HG03039 (cell line): ENCODE results near the gene FGF18.

ENCODE experiments used
- ATAC-seq: cut with Tn5 transposase; IDR thresholded peaks from one replicate; pipeline ENCODE4 v1.9.1; 2021; ENCODE audit warnings: mild to moderate bottlenecking, moderate library complexity; ENCODE audit not compliant: unreplicated experiment

The FGF18 gene

DNA sequence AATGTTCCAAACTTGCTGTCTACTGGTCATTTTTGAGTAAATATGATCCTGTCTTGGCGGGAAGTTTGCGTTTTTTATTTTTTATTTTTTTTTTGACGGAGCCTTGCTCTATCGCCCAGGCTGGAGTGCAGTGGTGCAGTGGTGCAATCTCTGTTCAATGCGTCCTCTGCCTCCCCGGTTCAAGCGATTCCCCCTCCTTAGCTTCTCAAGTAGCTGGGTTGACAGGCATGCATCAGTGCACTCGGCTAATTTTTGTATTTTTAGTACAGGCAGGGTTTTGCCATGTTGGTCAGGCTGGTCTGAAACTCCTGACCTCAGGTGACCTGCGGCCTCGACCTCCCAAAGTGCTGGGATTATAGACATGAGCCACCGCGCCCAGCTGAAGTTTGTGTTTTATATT, 45.4 kb downstream of the FGF18 start:
- no peak for ATAC-seq

DNA sequence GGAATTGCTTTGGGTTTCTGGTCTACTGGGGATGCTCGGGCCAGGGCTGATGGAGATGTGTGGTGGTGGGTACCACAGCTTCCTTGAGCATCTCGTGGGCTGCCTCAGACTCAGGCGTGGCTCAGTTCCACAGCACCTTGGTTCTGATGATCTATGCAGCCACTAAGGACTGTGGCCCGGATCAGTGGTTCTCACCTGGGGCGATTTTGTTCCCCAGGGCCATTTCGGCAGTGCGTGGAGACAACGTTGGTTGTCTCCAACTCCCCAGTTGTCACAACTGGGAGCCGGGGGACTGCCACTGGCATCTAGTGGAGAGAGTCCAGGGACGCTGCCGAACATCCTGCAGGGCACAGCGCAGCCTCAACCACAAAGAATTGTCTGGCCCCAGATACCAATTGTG, 47.7 kb downstream of the FGF18 start:
- no peak for ATAC-seq

DNA sequence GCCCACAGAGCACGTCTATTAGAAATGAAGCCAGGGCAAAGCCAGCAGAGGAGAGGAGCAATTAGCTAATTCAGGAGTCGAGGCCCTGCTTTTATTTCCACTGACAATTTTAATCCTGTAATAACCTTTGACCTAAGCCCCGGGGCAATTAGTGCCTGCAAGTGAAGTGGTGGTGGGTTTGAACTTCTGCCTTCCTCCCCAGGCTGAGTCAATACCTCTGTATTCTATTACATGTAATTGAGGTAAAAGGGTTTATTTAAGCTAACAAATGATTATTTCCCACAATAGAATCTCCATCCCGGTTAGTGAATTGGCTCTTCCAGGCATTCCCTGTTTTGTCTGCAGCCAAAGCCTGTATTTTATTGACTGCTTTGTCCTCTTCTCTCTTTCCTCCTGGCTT, 49.9 kb downstream of the FGF18 start:
- ATAC-seq, result no peak

DNA sequence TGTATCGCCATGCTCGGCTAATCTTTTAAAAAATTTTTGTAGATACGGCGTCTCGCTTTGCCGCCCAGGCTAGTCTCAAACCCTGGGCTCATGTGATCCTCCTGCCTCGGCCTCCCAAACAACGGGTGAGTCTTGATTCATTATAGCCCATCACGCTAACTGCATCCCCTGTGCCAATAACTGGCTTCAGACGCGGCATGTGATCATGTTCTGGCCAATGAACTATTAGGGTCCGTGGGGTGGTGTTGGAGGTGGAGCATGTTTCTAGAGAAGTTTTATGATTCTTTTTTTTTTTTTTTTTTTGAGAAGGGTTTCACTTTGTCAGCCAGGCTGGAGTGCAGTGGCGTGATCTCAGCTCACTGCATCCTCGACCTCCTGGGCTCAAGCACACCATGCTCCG, 51.0 kb downstream of the FGF18 start:
- no peak for ATAC-seq

GRCh38 chr5:171474230-171474813, 54.9 kb downstream of the FGF18 start:
- ATAC-seq, result no peak

- no peak for ATAC-seq
Observed at GRCh38 chr5:171475596-171475995, 56.1 kb downstream of the FGF18 start.

- no peak for ATAC-seq
Observed at GRCh38 chr5:171476701-171477100, 57.3 kb downstream of the FGF18 start.

- no peak for ATAC-seq
Observed at GRCh38 chr5:171477101-171477500, 57.7 kb downstream of the FGF18 start.

- no peak for ATAC-seq
Observed at GRCh38 chr5:171477666-171478065, 58.2 kb downstream of the FGF18 start.

DNA sequence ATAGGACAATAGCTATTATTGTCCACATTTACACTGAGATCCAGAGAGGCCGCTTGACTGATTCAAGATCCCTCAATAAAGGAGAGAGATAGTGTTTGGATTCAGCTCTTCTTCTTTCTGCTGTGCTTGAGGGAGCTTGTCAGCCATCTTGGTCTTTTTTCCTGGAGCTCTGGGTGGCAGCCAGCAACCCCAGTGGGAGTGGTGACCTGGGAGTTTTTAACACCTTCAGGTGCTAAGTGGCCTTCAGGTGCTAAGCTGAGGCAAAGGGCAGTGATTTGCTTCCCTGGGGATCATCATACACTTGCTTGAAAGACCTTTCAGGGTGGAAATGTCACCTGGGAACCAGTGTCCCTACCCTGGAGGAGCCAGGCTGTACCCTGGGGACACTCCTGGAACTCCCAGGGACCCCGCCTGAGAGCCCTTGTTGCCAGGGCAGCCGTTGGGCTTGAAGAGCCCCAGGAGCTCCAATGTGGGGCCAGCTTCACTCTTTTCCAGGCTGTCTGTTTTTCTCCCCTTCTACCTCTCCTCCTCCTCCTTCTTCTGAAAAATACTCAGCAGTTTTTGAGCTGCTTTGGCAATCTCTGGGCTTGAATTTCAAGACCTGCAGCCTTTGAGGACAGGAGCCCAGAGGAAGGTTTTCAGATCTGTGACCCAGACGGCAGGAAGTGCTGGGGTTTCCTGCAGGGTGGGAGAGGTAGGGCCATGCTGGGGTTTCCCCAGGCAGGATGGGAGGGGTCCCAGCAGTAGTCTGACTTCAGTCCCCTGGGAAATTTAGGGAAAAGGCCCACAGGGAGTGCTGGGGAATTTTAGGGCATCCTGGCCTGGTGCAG, 59.7 kb downstream of the FGF18 start:
- ATAC-seq, result no peak

GRCh38 chr5:171479776-171480125, 60.3 kb downstream of the FGF18 start:
- no peak for ATAC-seq

- no peak for ATAC-seq
Observed at GRCh38 chr5:171480239-171480638, 60.8 kb downstream of the FGF18 start.

DNA sequence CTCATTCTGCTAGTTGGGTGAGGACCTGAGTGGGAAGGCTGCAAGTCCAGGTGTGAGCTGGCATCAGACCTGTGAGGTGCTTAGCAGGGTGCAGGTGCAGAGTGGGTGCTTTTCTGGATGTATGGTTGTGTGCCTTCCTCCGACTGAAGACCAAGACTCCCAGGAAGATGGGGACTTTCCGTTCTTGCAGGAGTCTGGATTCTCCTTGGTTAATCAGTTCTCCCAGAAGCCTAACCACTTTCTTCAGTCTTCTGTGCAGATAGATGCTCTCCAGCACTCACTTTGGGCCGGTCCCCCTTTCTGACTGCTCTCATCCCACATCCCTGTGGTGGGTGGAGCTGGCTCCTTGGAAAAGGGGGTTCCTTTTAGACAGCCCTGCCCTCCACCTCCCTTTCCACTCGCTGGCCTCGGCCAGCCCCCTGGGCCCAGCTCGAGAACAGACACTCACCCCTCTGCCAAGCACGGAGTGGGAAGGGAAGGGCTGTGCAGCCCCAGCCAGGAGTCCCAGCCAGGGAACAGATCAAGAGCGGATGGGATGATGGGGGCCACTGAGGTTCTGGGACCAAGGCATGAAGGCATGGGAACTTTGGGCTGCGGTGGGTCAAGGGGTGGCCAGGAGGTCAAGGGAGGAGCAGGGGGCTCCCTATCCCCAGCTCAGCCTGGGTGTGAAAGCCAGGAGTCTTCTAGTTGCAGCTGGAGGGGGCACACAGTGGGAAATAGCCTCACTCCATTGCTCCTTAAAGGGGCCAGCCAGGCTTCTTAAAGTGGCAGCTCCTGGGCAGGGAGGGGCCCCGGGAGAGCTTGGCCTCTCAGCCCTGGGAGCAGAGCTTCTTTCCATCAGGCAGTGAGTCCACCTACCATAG, 62.4 kb downstream of the FGF18 start:
- ATAC-seq, result no peak

DNA sequence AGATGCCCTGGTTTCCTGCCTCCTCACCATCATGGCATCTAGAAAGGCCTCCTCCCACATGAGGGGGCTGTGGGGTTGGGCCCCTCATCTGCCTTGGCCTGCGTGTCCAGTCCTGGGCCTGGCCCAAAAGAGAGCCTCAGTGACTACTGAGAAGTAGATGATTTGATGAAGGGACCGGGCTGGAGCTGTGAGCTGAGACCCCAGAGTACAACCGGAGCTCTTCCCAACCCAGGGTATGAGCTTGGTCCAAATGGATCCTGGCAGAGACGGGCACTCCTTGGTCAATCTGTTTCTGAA, 62.9 kb downstream of the FGF18 start:
- no peak for ATAC-seq

DNA sequence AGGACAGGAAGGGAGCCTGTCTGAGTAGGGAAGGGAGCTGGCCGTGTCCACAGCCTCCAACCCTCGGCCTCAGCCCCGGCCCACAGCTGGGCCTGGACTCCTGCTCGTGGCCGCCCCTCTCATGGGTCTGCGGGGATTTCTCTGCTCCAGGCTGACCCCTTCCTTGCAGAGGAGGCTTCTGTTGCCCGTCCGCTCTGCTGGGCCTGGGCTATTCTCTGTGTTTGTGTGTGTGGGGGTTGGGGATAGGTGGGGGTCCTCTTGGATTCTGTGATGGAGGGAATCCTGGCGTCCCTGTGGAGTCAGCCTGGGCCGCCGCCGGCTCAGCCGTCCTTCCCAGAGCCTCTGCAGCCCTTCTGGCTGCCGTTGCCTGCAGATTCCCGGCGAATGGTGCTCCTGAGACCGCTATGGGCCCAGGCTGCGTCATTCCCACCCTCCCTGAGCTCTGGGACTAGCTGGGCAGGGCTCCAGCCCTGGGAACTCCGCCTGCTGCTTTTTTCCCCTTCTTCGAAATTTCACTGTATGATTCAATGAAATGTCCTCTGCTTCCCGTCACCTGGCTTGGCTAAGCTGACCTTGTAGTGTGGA, 64.2 kb downstream of the FGF18 start:
- ATAC-seq, result no peak

GRCh38 chr5:171484460-171484899, 65.0 kb downstream of the FGF18 start:
- ATAC-seq, result no peak

DNA sequence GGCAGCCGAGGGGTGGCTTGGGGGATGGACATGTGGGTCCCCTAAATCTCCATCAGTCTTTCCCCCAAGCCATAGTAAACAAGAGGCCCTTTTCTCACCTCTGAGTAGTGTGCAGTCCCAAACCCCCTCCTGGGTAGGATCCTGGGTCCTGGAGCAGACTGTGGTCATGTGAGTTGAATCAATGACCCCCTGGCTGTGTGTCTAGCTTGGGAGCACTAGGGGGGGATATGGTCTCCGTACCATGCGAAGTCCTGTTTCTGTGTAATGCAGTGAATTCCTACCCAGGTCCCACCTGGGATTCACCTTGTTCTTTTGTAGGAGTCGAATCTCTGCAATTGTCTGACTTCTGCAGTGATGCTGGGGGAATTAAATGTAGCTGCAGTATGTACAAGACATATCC, 66.2 kb downstream of the FGF18 start:
- ATAC-seq, result no peak

DNA sequence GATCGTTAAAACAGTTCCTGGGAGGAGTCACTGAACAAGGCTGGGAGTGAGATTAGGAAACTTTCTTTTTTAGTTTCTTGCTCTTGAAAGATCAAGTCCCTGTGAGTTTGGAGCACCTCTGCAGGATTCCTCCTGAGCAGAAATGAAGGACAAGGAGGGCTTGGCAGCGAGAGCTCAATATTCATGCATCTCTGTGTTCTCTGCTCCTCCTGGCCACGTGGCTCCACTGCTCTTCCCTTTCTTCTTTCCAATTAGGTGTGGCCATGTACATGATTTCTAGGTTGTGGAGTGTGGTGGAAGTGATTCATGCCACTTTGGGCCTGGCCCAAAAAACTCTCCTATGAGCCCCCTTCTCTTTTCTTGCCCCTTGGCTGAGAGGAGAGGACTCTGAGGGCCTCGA, 67.2 kb downstream of the FGF18 start:
- no peak for ATAC-seq

GRCh38 chr5:171488876-171489275, 69.4 kb downstream of the FGF18 start:
- ATAC-seq, result no peak

GRCh38 chr5:171492781-171493180, 73.3 kb downstream of the FGF18 start:
- no peak for ATAC-seq

DNA sequence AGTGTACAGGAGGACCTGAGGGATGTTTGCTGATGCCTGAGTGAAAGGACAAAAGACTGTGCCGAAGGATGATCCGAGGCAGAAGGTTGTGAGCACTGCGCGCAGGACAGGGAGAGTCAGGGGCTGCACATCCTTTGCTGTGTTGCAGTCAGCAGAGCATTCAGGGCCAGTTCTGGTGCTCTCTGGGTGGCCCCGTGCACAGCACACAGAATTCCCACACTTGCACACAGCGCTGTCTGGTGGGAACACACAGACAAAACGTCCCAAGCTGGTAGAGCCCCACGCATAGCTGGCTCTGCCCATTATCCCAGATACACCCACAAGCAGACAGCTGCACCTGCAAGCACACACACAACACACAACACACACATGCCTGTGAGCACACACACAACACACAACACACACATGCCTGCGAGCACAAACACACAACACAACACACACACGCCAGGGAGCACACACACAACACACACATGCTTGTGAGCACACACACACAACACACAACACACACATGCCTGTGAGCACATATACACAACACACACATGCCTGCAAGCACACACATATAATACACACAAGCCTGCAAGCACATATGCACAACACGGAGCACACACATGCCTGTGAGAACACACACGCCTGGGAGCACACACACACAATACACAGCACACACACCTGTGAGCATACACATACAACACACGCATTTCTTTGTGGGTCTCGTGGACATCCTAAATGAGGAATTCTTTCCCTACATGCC, 74.4 kb downstream of the FGF18 start:
- no peak for ATAC-seq
